NB4 (cell line): Measurements from ENCODE around the gene LRRFIP2.
"Not testable (repeated sequence)": the region's sequence is repeated elsewhere in the genome, so short reads cannot be mapped to it uniquely, and the experiment has no call there.

ENCODE experiments used
- DNase-seq: peaks from one replicate; pipeline ENCODE4 v3.0.0; 2010; ENCODE audit warnings: low read depth
- H3K4me3 ChIP-seq: one replicate; pipeline ENCODE4 v1.5.1; 2011; ENCODE audit warnings: mild to moderate bottlenecking, low read depth, low read length, moderate library complexity
- CTCF ChIP-seq: IDR thresholded peaks from one replicate; pipeline ENCODE4 v1.5.1; 2012; ENCODE audit warnings: low read depth, low read length
- MAX ChIP-seq: IDR thresholded peaks from 2 replicates; pipeline ENCODE4 v1.6.1; 2011; ENCODE audit warnings: low read depth, low read length
- MYC ChIP-seq: IDR thresholded peaks from 2 replicates; pipeline ENCODE4 v1.6.1; 2011; ENCODE audit warnings: low read depth, low read length
- POLR2A ChIP-seq: IDR thresholded peaks from 2 replicates; pipeline ENCODE4 v1.6.1; 2011; ENCODE audit warnings: mild to moderate bottlenecking; ENCODE audit not compliant: insufficient read length; ENCODE audit errors: extremely low read depth

Gene LRRFIP2

GRCh38 chr3:37174532-37175126 lies at the start of gene LRRFIP2:
LRRFIP2 (minus strand) TSS chr3:37174582; CDS start chr3:37148983, 25,599 bp downstream.
- peak; percentile 22 for DNase-seq
- peak within 1 kb of the TSS; percentile 77 for H3K4me3 ChIP-seq
- TF ChIP-seq MYC (no peak), MAX (no peak), POLR2A (no peak), CTCF (no peak)

- TF ChIP-seq POLR2A (no peak), CTCF (no peak), MYC (no peak), MAX (no peak)
- H3K4me3 ChIP-seq: no peak overlapping the region
- DNase-seq: peak; percentile 48
Measured at GRCh38 chr3:37223576-37223975, 49.2 kb upstream of the LRRFIP2 start.

- peak; percentile 62 for DNase-seq
- TF ChIP-seq MAX (no peak), POLR2A (no peak), CTCF (no peak), MYC (no peak)
Measured at GRCh38 chr3:37223141-37223558, 48.8 kb upstream of the LRRFIP2 start.

GRCh38 chr3:37222542-37222941 lies 48.2 kb upstream of the LRRFIP2 start:
- H3K4me3 ChIP-seq, DNase-seq: not testable (repeated sequence)

More at GRCh38 chr3:37223141-37223558, 48.8 kb upstream of the LRRFIP2 start:
- H3K4me3 ChIP-seq: no peak overlapping the region

- no peak for TF ChIP-seq CTCF
- TF ChIP-seq MYC: no peak
- no peak overlapping the region for H3K4me3 ChIP-seq
- no peak for DNase-seq
Measured at GRCh38 chr3:37221407-37221806, 47.0 kb upstream of the LRRFIP2 start.

- DNase-seq: no peak
- H3K4me3 ChIP-seq: no peak overlapping the region
- TF ChIP-seq MYC (no peak), CTCF (no peak), POLR2A (no peak), MAX (no peak)
Measured at GRCh38 chr3:37219266-37219665, 44.9 kb upstream of the LRRFIP2 start.
